ENCODE measurements around the gene SSUH2.
A peak's percentile ranks its signal among the peaks of the same experiment; 100 is the strongest.

SSUH2 gene

GRCh38 chr3:8627201-8627940, 17.2 kb downstream of the SSUH2 start:
- no peak overlapping the region for H2AFZ ChIP-seq (ENCODE audit: low read depth, low read length)
- no peak overlapping the region for H4K91ac ChIP-seq (ENCODE audit: low read length)
- H2AK5ac ChIP-seq (ENCODE audit: low read length, severe bottlenecking), result no peak overlapping the region
- H3K9me3 ChIP-seq (ENCODE audit: control insufficient read depth, low read length), result no peaks in the 10 kb centered on the region
- no peak overlapping the region for H3K4ac ChIP-seq (ENCODE audit: low read depth in 1 of 2, low read length in 2 of 2)
- no peak overlapping the region for H3K23ac ChIP-seq (ENCODE audit: low read length in 2 of 2)
- peak overlapping the region in 1 of 2 experiments; percentile 26 for H3K14ac ChIP-seq (ENCODE audit: low read length in 2 of 2)
- no peak overlapping the region for H3K4me2 ChIP-seq (ENCODE audit: low read length, poor library complexity, severe bottlenecking)
- no peak overlapping the region for H2BK120ac ChIP-seq (ENCODE audit: low read depth, low read length)
- H3K36me3 ChIP-seq (ENCODE audit: control insufficient read depth in 1 of 2, insufficient read depth in 2 of 2, low read depth in 1 of 2, low read length in 2 of 2), result no peaks in the 10 kb centered on the region
- DNase-seq, result no peak
- no peak overlapping the region for H2BK15ac ChIP-seq (ENCODE audit: low read depth, poor library complexity, severe bottlenecking)
- no peaks in the 10 kb centered on the region for H3K79me1 ChIP-seq (replicated peaks; ENCODE audit: low read length, poor library complexity, severe bottlenecking)
- peaks cover 20% of the 10 kb centered on the region for H3K4me1 ChIP-seq (ENCODE audit: control insufficient read depth, insufficient read depth, low read depth, low read length)
- H3K27me3 ChIP-seq (ENCODE audit: control insufficient read depth in 1 of 2, insufficient read depth in 1 of 2, low read length in 2 of 2), result peaks cover 0 to 36% of the 10 kb centered on the region in 2 experiments
- no peak overlapping the region for H3K9ac ChIP-seq (ENCODE audit: low read length)
- no peak overlapping the region for H2BK12ac ChIP-seq (ENCODE audit: low read length in 2 of 2)
- no peak overlapping the region for H4K8ac ChIP-seq (ENCODE audit: low read length)
- H3K4me3 ChIP-seq (ENCODE audit: insufficient read depth in 1 of 2, low read depth in 1 of 2, low read length in 2 of 2), result no peak overlapping the region
- WGBS, result 90% methylated on average over 19 of the region's 19 CpGs
- H3K27ac ChIP-seq (ENCODE audit: low read length, poor library complexity, severe bottlenecking), result no peak overlapping the region
- H3K18ac ChIP-seq (ENCODE audit: low read depth in 1 of 2, low read length in 2 of 2), result no peak overlapping the region
- H2BK5ac ChIP-seq (ENCODE audit: low read depth, low read length, poor library complexity, severe bottlenecking), result no peak overlapping the region

GRCh38 chr3:8625991-8626390, 18.6 kb downstream of the SSUH2 start:
- Histone ChIP-seq H4K8ac (ENCODE audit: low read length) (no peak overlapping the region), H2BK15ac (ENCODE audit: low read depth, poor library complexity, severe bottlenecking) (no peak overlapping the region), H2BK120ac (ENCODE audit: low read depth, low read length) (no peak overlapping the region), H3K23ac (ENCODE audit: low read length in 2 of 2) (no peak overlapping the region), H3K9ac (ENCODE audit: low read length) (no peak overlapping the region), H2BK12ac (ENCODE audit: low read length in 2 of 2) (no peak overlapping the region), H2BK5ac (ENCODE audit: low read depth, low read length, poor library complexity, severe bottlenecking) (no peak overlapping the region), H3K14ac (ENCODE audit: low read length in 2 of 2) (no peak overlapping the region), H3K4me2 (ENCODE audit: low read length, poor library complexity, severe bottlenecking) (no peak overlapping the region), H3K27me3 (ENCODE audit: control insufficient read depth in 1 of 2, insufficient read depth in 1 of 2, low read length in 2 of 2) (peaks cover 0 to 31% of the 10 kb centered on the region in 2 experiments), H3K4me1 (ENCODE audit: control insufficient read depth, insufficient read depth, low read depth, low read length) (peaks cover 21% of the 10 kb centered on the region), H3K9me3 (ENCODE audit: control insufficient read depth, low read length) (no peaks in the 10 kb centered on the region), H3K4ac (ENCODE audit: low read depth in 1 of 2, low read length in 2 of 2) (no peak overlapping the region), H2AFZ (ENCODE audit: low read depth, low read length) (no peak overlapping the region), H3K4me3 (ENCODE audit: insufficient read depth in 1 of 2, low read depth in 1 of 2, low read length in 2 of 2) (no peak overlapping the region), H3K36me3 (ENCODE audit: control insufficient read depth in 1 of 2, insufficient read depth in 2 of 2, low read depth in 1 of 2, low read length in 2 of 2) (no peaks in the 10 kb centered on the region), H3K79me1 (replicated peaks; ENCODE audit: low read length, poor library complexity, severe bottlenecking) (no peaks in the 10 kb centered on the region), H4K91ac (ENCODE audit: low read length) (no peak overlapping the region), H3K18ac (ENCODE audit: low read depth in 1 of 2, low read length in 2 of 2) (no peak overlapping the region), H2AK5ac (ENCODE audit: low read length, severe bottlenecking) (no peak overlapping the region), H3K27ac (ENCODE audit: low read length, poor library complexity, severe bottlenecking) (no peak overlapping the region)
- peak; percentile 43 for DNase-seq
- WGBS, result 83% methylated on average over 3 of the region's 3 CpGs

- Histone ChIP-seq H3K18ac (ENCODE audit: low read depth in 1 of 2, low read length in 2 of 2) (no peak overlapping the region), H3K23ac (ENCODE audit: low read length in 2 of 2) (no peak overlapping the region), H2BK12ac (ENCODE audit: low read length in 2 of 2) (peak overlapping the region in 1 of 2 experiments; percentile 29), H2BK5ac (ENCODE audit: low read depth, low read length, poor library complexity, severe bottlenecking) (no peak overlapping the region), H3K4me2 (ENCODE audit: low read length, poor library complexity, severe bottlenecking) (no peak overlapping the region), H3K4me3 (ENCODE audit: insufficient read depth in 1 of 2, low read depth in 1 of 2, low read length in 2 of 2) (no peak overlapping the region), H3K79me1 (replicated peaks; ENCODE audit: low read length, poor library complexity, severe bottlenecking) (no peaks in the 10 kb centered on the region), H3K36me3 (ENCODE audit: control insufficient read depth in 1 of 2, insufficient read depth in 2 of 2, low read depth in 1 of 2, low read length in 2 of 2) (no peaks in the 10 kb centered on the region), H2BK120ac (ENCODE audit: low read depth, low read length) (no peak overlapping the region), H2AK5ac (ENCODE audit: low read length, severe bottlenecking) (no peak overlapping the region), H2BK15ac (ENCODE audit: low read depth, poor library complexity, severe bottlenecking) (no peak overlapping the region), H4K8ac (ENCODE audit: low read length) (no peak overlapping the region), H3K9me3 (ENCODE audit: control insufficient read depth, low read length) (no peaks in the 10 kb centered on the region), H3K9ac (ENCODE audit: low read length) (no peak overlapping the region), H3K14ac (ENCODE audit: low read length in 2 of 2) (no peak overlapping the region), H2AFZ (ENCODE audit: low read depth, low read length) (no peak overlapping the region), H3K4me1 (ENCODE audit: control insufficient read depth, insufficient read depth, low read depth, low read length) (peaks cover 22% of the 10 kb centered on the region), H3K4ac (ENCODE audit: low read depth in 1 of 2, low read length in 2 of 2) (no peak overlapping the region), H3K27ac (ENCODE audit: low read length, poor library complexity, severe bottlenecking) (no peak overlapping the region), H3K27me3 (ENCODE audit: control insufficient read depth in 1 of 2, insufficient read depth in 1 of 2, low read length in 2 of 2) (peaks cover 0 to 25% of the 10 kb centered on the region in 2 experiments), H4K91ac (ENCODE audit: low read length) (no peak overlapping the region)
- 94% methylated on average over 7 of the region's 7 CpGs for WGBS
- DNase-seq, result no peak
These were observed 20.0 kb downstream of the SSUH2 start for GRCh38 chr3:8624612-8625011.

GRCh38 chr3:8623741-8624140, 20.9 kb downstream of the SSUH2 start:
- H3K18ac ChIP-seq (ENCODE audit: low read depth in 1 of 2, low read length in 2 of 2), result no peak overlapping the region

More at GRCh38 chr3:8623741-8624140, 20.9 kb downstream of the SSUH2 start:
- Histone ChIP-seq H3K27me3 (ENCODE audit: control insufficient read depth in 1 of 2, insufficient read depth in 1 of 2, low read length in 2 of 2) (peaks cover 0 to 25% of the 10 kb centered on the region in 2 experiments), H2BK15ac (ENCODE audit: low read depth, poor library complexity, severe bottlenecking) (no peak overlapping the region), H2BK5ac (ENCODE audit: low read depth, low read length, poor library complexity, severe bottlenecking) (no peak overlapping the region), H2AK5ac (ENCODE audit: low read length, severe bottlenecking) (no peak overlapping the region), H3K14ac (ENCODE audit: low read length in 2 of 2) (peak overlapping the region in 1 of 2 experiments; percentile 29), H4K8ac (ENCODE audit: low read length) (no peak overlapping the region), H3K23ac (ENCODE audit: low read length in 2 of 2) (no peak overlapping the region), H3K79me1 (replicated peaks; ENCODE audit: low read length, poor library complexity, severe bottlenecking) (no peaks in the 10 kb centered on the region), H3K4me2 (ENCODE audit: low read length, poor library complexity, severe bottlenecking) (no peak overlapping the region), H4K91ac (ENCODE audit: low read length) (peak overlapping the region; percentile 48), H3K9ac (ENCODE audit: low read length) (no peak overlapping the region), H3K36me3 (ENCODE audit: control insufficient read depth in 1 of 2, insufficient read depth in 2 of 2, low read depth in 1 of 2, low read length in 2 of 2) (no peaks in the 10 kb centered on the region), H2BK120ac (ENCODE audit: low read depth, low read length) (no peak overlapping the region), H3K9me3 (ENCODE audit: control insufficient read depth, low read length) (peaks cover 5% of the 10 kb centered on the region), H3K27ac (ENCODE audit: low read length, poor library complexity, severe bottlenecking) (no peak overlapping the region), H3K4me3 (ENCODE audit: insufficient read depth in 1 of 2, low read depth in 1 of 2, low read length in 2 of 2) (no peak overlapping the region), H3K4ac (ENCODE audit: low read depth in 1 of 2, low read length in 2 of 2) (no peak overlapping the region), H2BK12ac (ENCODE audit: low read length in 2 of 2) (peak overlapping the region in 1 of 2 experiments; percentile 34), H2AFZ (ENCODE audit: low read depth, low read length) (no peak overlapping the region), H3K4me1 (ENCODE audit: control insufficient read depth, insufficient read depth, low read depth, low read length) (peaks cover 18% of the 10 kb centered on the region)
- no peak for DNase-seq
- 83% methylated on average over 14 of the region's 14 CpGs for WGBS

Data from mesenchymal stem cell (in vitro differentiated cells and primary cell).